ENCODE data around the gene CXCL8. TPM values are rescaled to one million over a fixed set of nuclear protein-coding genes. Genes with fewer than 3 reads are reported as not detected.

The CXCL8 gene
- polyA plus RNA-seq, 2 of the 4 experiments (the other 2 are of a cell fraction), result 4.4 to 57.2 TPM

GRCh38 chr4:73788411-73788810 lies 48.0 kb downstream of the CXCL8 start (continued):
- TF ChIP-seq, protein P1, sequence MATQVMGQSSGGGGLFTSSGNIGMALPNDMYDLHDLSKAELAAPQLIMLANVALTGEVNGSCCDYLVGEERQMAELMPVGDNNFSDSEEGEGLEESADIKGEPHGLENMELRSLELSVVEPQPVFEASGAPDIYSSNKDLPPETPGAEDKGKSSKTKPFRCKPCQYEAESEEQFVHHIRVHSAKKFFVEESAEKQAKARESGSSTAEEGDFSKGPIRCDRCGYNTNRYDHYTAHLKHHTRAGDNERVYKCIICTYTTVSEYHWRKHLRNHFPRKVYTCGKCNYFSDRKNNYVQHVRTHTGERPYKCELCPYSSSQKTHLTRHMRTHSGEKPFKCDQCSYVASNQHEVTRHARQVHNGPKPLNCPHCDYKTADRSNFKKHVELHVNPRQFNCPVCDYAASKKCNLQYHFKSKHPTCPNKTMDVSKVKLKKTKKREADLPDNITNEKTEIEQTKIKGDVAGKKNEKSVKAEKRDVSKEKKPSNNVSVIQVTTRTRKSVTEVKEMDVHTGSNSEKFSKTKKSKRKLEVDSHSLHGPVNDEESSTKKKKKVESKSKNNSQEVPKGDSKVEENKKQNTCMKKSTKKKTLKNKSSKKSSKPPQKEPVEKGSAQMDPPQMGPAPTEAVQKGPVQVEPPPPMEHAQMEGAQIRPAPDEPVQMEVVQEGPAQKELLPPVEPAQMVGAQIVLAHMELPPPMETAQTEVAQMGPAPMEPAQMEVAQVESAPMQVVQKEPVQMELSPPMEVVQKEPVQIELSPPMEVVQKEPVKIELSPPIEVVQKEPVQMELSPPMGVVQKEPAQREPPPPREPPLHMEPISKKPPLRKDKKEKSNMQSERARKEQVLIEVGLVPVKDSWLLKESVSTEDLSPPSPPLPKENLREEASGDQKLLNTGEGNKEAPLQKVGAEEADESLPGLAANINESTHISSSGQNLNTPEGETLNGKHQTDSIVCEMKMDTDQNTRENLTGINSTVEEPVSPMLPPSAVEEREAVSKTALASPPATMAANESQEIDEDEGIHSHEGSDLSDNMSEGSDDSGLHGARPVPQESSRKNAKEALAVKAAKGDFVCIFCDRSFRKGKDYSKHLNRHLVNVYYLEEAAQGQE (IDR thresholded peaks at IDR 0.05), result no peak

Other genes with a start within 250 kb of the CXCL8 start
- 4.4 and 5.9 TPM in 2 replicates for gene RASSF6, start 120.1 kb upstream of the CXCL8 start, polyA plus RNA-seq (2011; rRNA removed)
- gene RASSF6, start 120.1 kb upstream of the CXCL8 start, polyA plus RNA-seq (2017; fragmentation: RNase III; extraction: RNeasy Plus Mini Kit Qiagen cat#74134 plus additional on column Dnase treatment), result 1.6 to 1.8 TPM (median 1.8 TPM) in 3 replicates
- 0.06 TPM in 1 of 2 replicates, not detected in the other for gene CXCL6, start 96.1 kb downstream of the CXCL8 start, polyA plus RNA-seq (2011; rRNA removed)
- gene CXCL6, start 96.1 kb downstream of the CXCL8 start, polyA plus RNA-seq (2017; fragmentation: RNase III; extraction: RNeasy Plus Mini Kit Qiagen cat#74134 plus additional on column Dnase treatment), result 0.11 to 0.16 TPM in 2 of 3 replicates, not detected in the other
- not detected in 2 replicates for gene PF4V1, start 112.7 kb downstream of the CXCL8 start, polyA plus RNA-seq (2011; rRNA removed)
- gene PF4V1, start 112.7 kb downstream of the CXCL8 start, polyA plus RNA-seq (2017; fragmentation: RNase III; extraction: RNeasy Plus Mini Kit Qiagen cat#74134 plus additional on column Dnase treatment), result not detected in 3 replicates
- 16.3 and 20.0 TPM in 2 replicates for gene CXCL1, start 128.8 kb downstream of the CXCL8 start, polyA plus RNA-seq (2011; rRNA removed)
- gene CXCL1, start 128.8 kb downstream of the CXCL8 start, polyA plus RNA-seq (2017; fragmentation: RNase III; extraction: RNeasy Plus Mini Kit Qiagen cat#74134 plus additional on column Dnase treatment), result 12.9 to 16.2 TPM (median 14.9 TPM) in 3 replicates
- 0.81 and 1.1 TPM in 2 replicates for gene PF4, start 241.5 kb downstream of the CXCL8 start, polyA plus RNA-seq (2011; rRNA removed)
- 0.87 to 1.7 TPM (median 1.0 TPM) in 3 replicates for gene PF4, start 241.5 kb downstream of the CXCL8 start, polyA plus RNA-seq (2017; fragmentation: RNase III; extraction: RNeasy Plus Mini Kit Qiagen cat#74134 plus additional on column Dnase treatment)
- 0.16 TPM in 1 of 2 replicates, not detected in the other for gene PPBP, start 247.6 kb downstream of the CXCL8 start, polyA plus RNA-seq (2011; rRNA removed)
- gene PPBP, start 247.6 kb downstream of the CXCL8 start, polyA plus RNA-seq (2017; fragmentation: RNase III; extraction: RNeasy Plus Mini Kit Qiagen cat#74134 plus additional on column Dnase treatment), result 0.35 TPM in 1 of 3 replicates, not detected in the others

All from A549 (cell line).